ENCODE results near the gene KRCC1.

KRCC1 gene

DNA sequence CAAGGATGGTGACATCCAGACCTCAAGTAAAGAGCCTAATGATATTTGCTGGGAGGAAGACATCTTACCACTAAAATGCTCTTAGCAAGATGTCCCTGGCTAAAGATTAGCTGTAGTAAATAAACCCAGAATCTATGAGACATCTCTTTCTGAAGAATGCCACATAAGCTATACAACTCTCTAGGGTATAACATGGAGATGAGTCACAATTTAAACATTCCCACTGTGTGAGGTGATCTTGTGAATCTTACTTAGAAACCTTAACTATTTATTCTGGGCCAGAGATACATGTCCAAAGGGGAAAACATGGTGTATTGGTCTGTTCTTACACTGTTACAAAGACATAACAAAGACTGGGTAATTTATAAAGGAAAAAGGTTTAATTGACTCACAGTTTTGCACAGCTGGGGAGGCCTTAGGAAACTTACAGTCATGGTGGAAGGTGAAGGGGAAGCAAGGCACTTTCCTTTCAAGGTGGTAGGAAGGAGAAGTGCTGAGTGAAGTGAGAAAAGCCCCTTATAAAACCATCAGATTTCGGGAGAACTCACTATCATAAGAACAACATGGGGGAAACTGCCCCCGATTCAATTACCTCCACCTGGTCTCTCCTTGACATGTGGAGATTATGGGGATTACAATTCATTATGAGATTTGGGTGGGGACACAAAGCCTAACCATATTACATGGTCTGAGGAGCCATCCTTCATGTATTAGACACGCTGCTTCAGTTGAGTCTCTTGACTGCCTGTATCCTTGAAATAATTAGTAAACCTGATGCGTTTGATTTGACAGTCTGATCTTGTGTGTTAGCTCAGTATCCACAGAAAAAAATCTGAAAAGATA, 17.1 kb downstream of the KRCC1 start:
- H2BK12ac ChIP-seq (ENCODE audit: low read length) = no peak overlapping the region
- no peak overlapping the region for H3K14ac ChIP-seq (ENCODE audit: low read length)
- H3K4ac ChIP-seq (ENCODE audit: low read length) = no peak overlapping the region
- H2BK120ac ChIP-seq (ENCODE audit: low read depth, low read length) = no peak overlapping the region
- H3K9me3 ChIP-seq (replicated peaks in 1 of 2; ENCODE audit: control insufficient read depth in 2 of 2, insufficient read depth in 1 of 2, low read depth in 1 of 2, low read length in 2 of 2) = peaks cover 0 to 8% of the 10 kb centered on the region in 2 donors
- no CpG with 5 or more reads among the region's 4 CpGs for WGBS, 2 donors (ENCODE audit: extremely low coverage in 2 of 2, insufficient read length in 2 of 2, insufficient replicate concordance in 1 of 2)
- H2BK15ac ChIP-seq (ENCODE audit: low read length) = no peak overlapping the region
- H3K27ac ChIP-seq (replicated peaks; ENCODE audit: low read length) = no peak overlapping the region
- H2BK5ac ChIP-seq (ENCODE audit: low read length) = no peak overlapping the region
- H3K4me1 ChIP-seq (ENCODE audit: control insufficient read depth in 2 of 2, insufficient read depth in 1 of 2, low read depth in 1 of 2, low read length in 2 of 2) = peaks cover 0 to 2% of the 10 kb centered on the region in 2 donors
- no peaks in the 10 kb centered on the region for H3K27me3 ChIP-seq (ENCODE audit: control insufficient read depth in 3 of 3, insufficient read depth in 3 of 3, low read depth in 1 of 3, low read length in 3 of 3)
- no peak overlapping the region for H4K91ac ChIP-seq (ENCODE audit: low read depth, low read length, poor library complexity)
- no peaks in the 10 kb centered on the region for H3K79me1 ChIP-seq (ENCODE audit: low read depth, low read length)
- DNase-seq (ENCODE audit: low spot score) = no peak
- H4K8ac ChIP-seq (ENCODE audit: low read depth, low read length) = no peak overlapping the region
- H3K9ac ChIP-seq (ENCODE audit: low read depth, low read length, poor library complexity) = no peak overlapping the region
- H3K36me3 ChIP-seq (replicated peaks in 1 of 2; ENCODE audit: control insufficient read depth in 2 of 2, insufficient read depth in 2 of 2, low read length in 2 of 2) = peaks cover 0 to 41% of the 10 kb centered on the region in 2 donors
- H3K18ac ChIP-seq (ENCODE audit: low read length) = no peak overlapping the region
- H3K4me3 ChIP-seq (ENCODE audit: low read length in 2 of 2) = no peak overlapping the region
- H3K23ac ChIP-seq (ENCODE audit: low read depth, low read length, poor library complexity) = no peak overlapping the region
- H3K4me2 ChIP-seq (ENCODE audit: insufficient read depth, low read length, poor library complexity, severe bottlenecking) = no peak overlapping the region
- no peak overlapping the region for H2AK5ac ChIP-seq (ENCODE audit: low read depth, low read length)
- no peak overlapping the region for H2AFZ ChIP-seq (ENCODE audit: low read length)

DNA sequence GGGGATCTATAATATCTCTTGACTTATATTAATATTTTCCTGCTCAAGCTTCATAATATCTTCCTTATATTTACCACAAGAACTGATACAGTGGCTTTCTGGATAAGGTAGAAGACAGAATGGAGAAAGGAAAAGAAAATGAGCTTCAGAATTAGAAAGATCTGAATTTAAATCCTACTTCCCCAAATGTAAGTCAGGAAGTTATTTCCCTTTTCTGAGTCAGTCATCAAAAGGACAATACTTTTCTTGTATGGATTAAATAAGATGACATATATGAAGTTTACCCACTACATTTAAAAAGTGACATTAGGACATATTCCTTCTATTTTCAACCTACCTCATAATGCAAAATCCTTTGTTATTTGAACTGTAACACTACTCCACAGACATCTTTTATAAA, 19.0 kb downstream of the KRCC1 start:
- H3K4me2 ChIP-seq (ENCODE audit: insufficient read depth, low read length, poor library complexity, severe bottlenecking) = no peak overlapping the region
- H3K14ac ChIP-seq (ENCODE audit: low read length) = no peak overlapping the region
- H3K36me3 ChIP-seq (replicated peaks in 1 of 2; ENCODE audit: control insufficient read depth in 2 of 2, insufficient read depth in 2 of 2, low read length in 2 of 2) = peaks cover 0 to 58% of the 10 kb centered on the region in 2 donors
- no peak overlapping the region for H2AFZ ChIP-seq (ENCODE audit: low read length)
- H3K9me3 ChIP-seq (replicated peaks in 1 of 2; ENCODE audit: control insufficient read depth in 2 of 2, insufficient read depth in 1 of 2, low read depth in 1 of 2, low read length in 2 of 2) = peaks cover 0 to 8% of the 10 kb centered on the region in 2 donors
- no peaks in the 10 kb centered on the region for H3K4me1 ChIP-seq (ENCODE audit: control insufficient read depth in 2 of 2, insufficient read depth in 1 of 2, low read depth in 1 of 2, low read length in 2 of 2)
- H2AK5ac ChIP-seq (ENCODE audit: low read depth, low read length) = no peak overlapping the region
- H4K91ac ChIP-seq (ENCODE audit: low read depth, low read length, poor library complexity) = no peak overlapping the region
- no peak overlapping the region for H3K27ac ChIP-seq (replicated peaks; ENCODE audit: low read length)
- no peaks in the 10 kb centered on the region for H3K79me1 ChIP-seq (ENCODE audit: low read depth, low read length)
- no peak overlapping the region for H3K23ac ChIP-seq (ENCODE audit: low read depth, low read length, poor library complexity)
- no peak overlapping the region for H3K4me3 ChIP-seq (ENCODE audit: low read length in 2 of 2)
- H2BK120ac ChIP-seq (ENCODE audit: low read depth, low read length) = no peak overlapping the region
- H2BK15ac ChIP-seq (ENCODE audit: low read length) = no peak overlapping the region
- no peak overlapping the region for H4K8ac ChIP-seq (ENCODE audit: low read depth, low read length)
- no peak overlapping the region for H3K9ac ChIP-seq (ENCODE audit: low read depth, low read length, poor library complexity)
- no peak for DNase-seq (ENCODE audit: low spot score)
- H2BK5ac ChIP-seq (ENCODE audit: low read length) = no peak overlapping the region
- H2BK12ac ChIP-seq (ENCODE audit: low read length) = no peak overlapping the region
- H3K4ac ChIP-seq (ENCODE audit: low read length) = no peak overlapping the region
- H3K18ac ChIP-seq (ENCODE audit: low read length) = no peak overlapping the region
- no peaks in the 10 kb centered on the region for H3K27me3 ChIP-seq (ENCODE audit: control insufficient read depth in 3 of 3, insufficient read depth in 3 of 3, low read depth in 1 of 3, low read length in 3 of 3)

DNA sequence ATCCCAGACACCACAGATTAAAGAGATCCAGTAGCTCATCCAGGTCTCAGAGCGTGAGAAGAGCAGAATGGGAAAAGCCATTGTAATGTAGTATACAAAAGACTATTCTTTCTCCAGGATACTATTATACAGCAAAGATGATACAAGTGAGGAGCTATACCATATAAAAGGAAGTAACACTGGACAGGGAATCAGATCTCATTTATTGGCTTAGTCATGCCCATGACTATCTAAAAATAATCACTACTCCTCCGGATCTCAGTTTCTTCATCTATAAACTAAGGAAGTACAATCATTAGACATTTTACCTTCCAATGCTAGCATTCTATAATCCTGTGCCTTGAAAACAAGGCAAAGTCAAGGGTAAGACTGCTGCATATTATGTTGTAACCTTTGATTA, 19.4 kb downstream of the KRCC1 start:
- no peak for DNase-seq (ENCODE audit: low spot score)
- H3K4me3 ChIP-seq (ENCODE audit: low read length in 2 of 2) = no peak overlapping the region
- no peak overlapping the region for H3K4ac ChIP-seq (ENCODE audit: low read length)
- no peaks in the 10 kb centered on the region for H3K79me1 ChIP-seq (ENCODE audit: low read depth, low read length)
- H2AFZ ChIP-seq (ENCODE audit: low read length) = no peak overlapping the region
- H3K4me2 ChIP-seq (ENCODE audit: insufficient read depth, low read length, poor library complexity, severe bottlenecking) = no peak overlapping the region
- no peak overlapping the region for H2BK12ac ChIP-seq (ENCODE audit: low read length)
- H3K9ac ChIP-seq (ENCODE audit: low read depth, low read length, poor library complexity) = no peak overlapping the region
- H4K91ac ChIP-seq (ENCODE audit: low read depth, low read length, poor library complexity) = no peak overlapping the region
- H3K18ac ChIP-seq (ENCODE audit: low read length) = no peak overlapping the region
- WGBS, 2 donors (ENCODE audit: extremely low coverage in 2 of 2, insufficient read length in 2 of 2, insufficient replicate concordance in 1 of 2) = no CpG with 5 or more reads among the region's 2 CpGs
- no peak overlapping the region for H2BK120ac ChIP-seq (ENCODE audit: low read depth, low read length)
- H2BK15ac ChIP-seq (ENCODE audit: low read length) = no peak overlapping the region
- no peak overlapping the region for H2BK5ac ChIP-seq (ENCODE audit: low read length)
- H2AK5ac ChIP-seq (ENCODE audit: low read depth, low read length) = no peak overlapping the region
- peaks cover 0 to 61% of the 10 kb centered on the region in 2 donors for H3K36me3 ChIP-seq (replicated peaks in 1 of 2; ENCODE audit: control insufficient read depth in 2 of 2, insufficient read depth in 2 of 2, low read length in 2 of 2)
- H3K23ac ChIP-seq (ENCODE audit: low read depth, low read length, poor library complexity) = no peak overlapping the region
- H3K4me1 ChIP-seq (ENCODE audit: control insufficient read depth in 2 of 2, insufficient read depth in 1 of 2, low read depth in 1 of 2, low read length in 2 of 2) = no peaks in the 10 kb centered on the region
- H3K27me3 ChIP-seq (ENCODE audit: control insufficient read depth in 3 of 3, insufficient read depth in 3 of 3, low read depth in 1 of 3, low read length in 3 of 3) = no peaks in the 10 kb centered on the region
- H4K8ac ChIP-seq (ENCODE audit: low read depth, low read length) = no peak overlapping the region
- peaks cover 0 to 8% of the 10 kb centered on the region in 2 donors for H3K9me3 ChIP-seq (replicated peaks in 1 of 2; ENCODE audit: control insufficient read depth in 2 of 2, insufficient read depth in 1 of 2, low read depth in 1 of 2, low read length in 2 of 2)
- no peak overlapping the region for H3K14ac ChIP-seq (ENCODE audit: low read length)
- H3K27ac ChIP-seq (replicated peaks; ENCODE audit: low read length) = no peak overlapping the region

DNA sequence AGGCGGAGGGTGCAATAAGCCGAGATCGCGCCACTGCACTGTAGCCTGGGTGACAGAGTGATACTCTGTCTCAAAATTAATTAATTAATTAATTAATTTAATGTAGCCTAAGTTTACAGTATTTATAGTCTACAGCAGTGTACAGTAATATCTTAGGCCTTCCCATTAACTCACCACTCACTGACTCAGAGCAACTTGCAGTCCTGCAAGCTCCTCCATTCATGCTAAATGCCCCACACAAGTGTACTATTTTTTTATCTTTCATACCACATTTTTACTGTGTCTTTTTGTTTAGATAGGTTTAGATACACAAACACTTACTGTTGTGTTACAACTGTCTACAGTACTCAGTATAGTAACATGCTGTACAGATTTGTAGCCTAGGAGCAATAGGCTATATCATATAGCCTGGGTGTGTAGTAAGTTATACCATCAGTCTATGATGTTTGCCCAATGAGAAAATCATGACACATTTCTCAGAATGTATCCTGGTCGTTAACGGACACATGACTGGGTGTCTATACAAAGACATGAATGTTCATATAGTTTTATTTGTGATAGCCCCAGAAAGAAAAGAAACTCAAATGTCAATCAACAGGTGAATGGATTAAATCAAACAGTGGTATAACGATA, 23.4 kb downstream of the KRCC1 start:
- Histone ChIP-seq H2BK5ac (ENCODE audit: low read length) (no peak overlapping the region), H3K4me2 (ENCODE audit: insufficient read depth, low read length, poor library complexity, severe bottlenecking) (no peak overlapping the region), H3K9ac (ENCODE audit: low read depth, low read length, poor library complexity) (no peak overlapping the region), H3K27ac (replicated peaks; ENCODE audit: low read length) (no peak overlapping the region), H2BK120ac (ENCODE audit: low read depth, low read length) (no peak overlapping the region), H3K4me3 (ENCODE audit: low read length in 2 of 2) (no peak overlapping the region), H3K23ac (ENCODE audit: low read depth, low read length, poor library complexity) (no peak overlapping the region), H3K9me3 (replicated peaks in 1 of 2; ENCODE audit: control insufficient read depth in 2 of 2, insufficient read depth in 1 of 2, low read depth in 1 of 2, low read length in 2 of 2) (peaks cover 0 to 8% of the 10 kb centered on the region in 2 donors), H2BK15ac (ENCODE audit: low read length) (no peak overlapping the region), H3K14ac (ENCODE audit: low read length) (no peak overlapping the region), H3K36me3 (replicated peaks in 1 of 2; ENCODE audit: control insufficient read depth in 2 of 2, insufficient read depth in 2 of 2, low read length in 2 of 2) (peaks cover 3 to 95% of the 10 kb centered on the region in 2 donors), H3K27me3 (ENCODE audit: control insufficient read depth in 3 of 3, insufficient read depth in 3 of 3, low read depth in 1 of 3, low read length in 3 of 3) (no peaks in the 10 kb centered on the region), H2AFZ (ENCODE audit: low read length) (no peak overlapping the region), H4K91ac (ENCODE audit: low read depth, low read length, poor library complexity) (no peak overlapping the region), H3K18ac (ENCODE audit: low read length) (no peak overlapping the region), H2BK12ac (ENCODE audit: low read length) (no peak overlapping the region), H3K79me1 (ENCODE audit: low read depth, low read length) (no peaks in the 10 kb centered on the region), H2AK5ac (ENCODE audit: low read depth, low read length) (no peak overlapping the region), H4K8ac (ENCODE audit: low read depth, low read length) (no peak overlapping the region), H3K4ac (ENCODE audit: low read length) (no peak overlapping the region), H3K4me1 (ENCODE audit: control insufficient read depth in 2 of 2, insufficient read depth in 1 of 2, low read depth in 1 of 2, low read length in 2 of 2) (no peaks in the 10 kb centered on the region)
- WGBS, 2 donors (ENCODE audit: extremely low coverage in 2 of 2, insufficient read length in 2 of 2, insufficient replicate concordance in 1 of 2) = no CpG with 5 or more reads among the region's 7 CpGs
- DNase-seq (ENCODE audit: low spot score) = no peak

Data from neuronal stem cell (in vitro differentiated cells).